ENCODE measurements around the gene ALDH16A1. TPM values are rescaled to one million over a fixed set of nuclear protein-coding genes. Genes with fewer than 3 reads are reported as not detected.

ALDH16A1 gene
- total RNA-seq, 1 donor from 2014 or later, result 14.7 TPM

DNA sequence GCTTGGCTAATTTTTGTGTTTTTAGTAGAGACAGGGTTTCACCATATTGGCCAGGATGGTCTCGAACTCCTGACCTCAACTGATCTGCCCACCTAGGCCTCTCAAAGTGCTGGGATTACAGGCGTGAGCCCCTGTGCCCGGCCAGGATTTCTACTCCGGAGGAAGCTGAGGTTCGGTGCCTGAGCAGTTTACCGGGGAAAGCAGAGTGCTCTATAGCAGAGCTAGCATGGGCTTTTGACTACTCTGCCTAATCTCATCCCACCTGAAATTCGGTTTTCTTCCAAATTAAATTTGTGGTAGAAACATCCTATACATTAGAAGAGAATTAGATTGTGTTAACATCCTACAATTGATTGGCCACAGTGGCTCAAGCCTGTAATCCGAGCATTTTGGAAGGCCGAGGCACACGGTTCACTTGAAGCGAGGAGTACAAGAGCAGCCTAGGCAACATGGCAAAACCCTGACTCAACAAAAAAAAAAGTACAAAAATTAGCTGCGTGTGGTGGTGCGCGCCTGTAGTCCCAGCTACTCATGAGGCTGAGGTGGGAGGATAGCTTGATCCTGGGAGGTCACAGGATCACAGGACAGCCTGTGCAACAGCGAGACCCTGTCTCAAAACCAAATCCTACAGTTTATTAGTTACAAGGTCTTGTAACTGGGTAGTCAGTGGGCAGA lies 36.0 kb downstream of the ALDH16A1 start:
- peak overlapping the region; percentile 98 for H3K27ac Mint-ChIP-seq
- peaks cover 26% of the 10 kb centered on the region for H3K4me1 Mint-ChIP-seq
- peaks cover 9% of the 10 kb centered on the region for H3K27me3 Mint-ChIP-seq (ENCODE audit: insufficient read depth, low read depth)
- H3K4me3 ChIP-seq, result peak overlapping the region; percentile 97
- peaks cover 33% of the 10 kb centered on the region for H3K36me3 Mint-ChIP-seq
- TF ChIP-seq, protein P1, sequence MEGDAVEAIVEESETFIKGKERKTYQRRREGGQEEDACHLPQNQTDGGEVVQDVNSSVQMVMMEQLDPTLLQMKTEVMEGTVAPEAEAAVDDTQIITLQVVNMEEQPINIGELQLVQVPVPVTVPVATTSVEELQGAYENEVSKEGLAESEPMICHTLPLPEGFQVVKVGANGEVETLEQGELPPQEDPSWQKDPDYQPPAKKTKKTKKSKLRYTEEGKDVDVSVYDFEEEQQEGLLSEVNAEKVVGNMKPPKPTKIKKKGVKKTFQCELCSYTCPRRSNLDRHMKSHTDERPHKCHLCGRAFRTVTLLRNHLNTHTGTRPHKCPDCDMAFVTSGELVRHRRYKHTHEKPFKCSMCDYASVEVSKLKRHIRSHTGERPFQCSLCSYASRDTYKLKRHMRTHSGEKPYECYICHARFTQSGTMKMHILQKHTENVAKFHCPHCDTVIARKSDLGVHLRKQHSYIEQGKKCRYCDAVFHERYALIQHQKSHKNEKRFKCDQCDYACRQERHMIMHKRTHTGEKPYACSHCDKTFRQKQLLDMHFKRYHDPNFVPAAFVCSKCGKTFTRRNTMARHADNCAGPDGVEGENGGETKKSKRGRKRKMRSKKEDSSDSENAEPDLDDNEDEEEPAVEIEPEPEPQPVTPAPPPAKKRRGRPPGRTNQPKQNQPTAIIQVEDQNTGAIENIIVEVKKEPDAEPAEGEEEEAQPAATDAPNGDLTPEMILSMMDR (IDR thresholded peaks at IDR 0.05), result no peak
- TF ChIP-seq EZH2 (IDR thresholded peaks at IDR 0.05), result no peak
- no peak for TF ChIP-seq EZH2phosphoT487 (IDR thresholded peaks at IDR 0.05)
- H3K27ac ChIP-seq, result peak overlapping the region; percentile 87
- peaks cover 4% of the 10 kb centered on the region for H3K36me3 ChIP-seq
- H3K9ac ChIP-seq, result peak overlapping the region; percentile 99
- peaks cover 37% of the 10 kb centered on the region for H3K79me2 ChIP-seq (ENCODE audit: low read depth)
- H3F3A ChIP-seq (ENCODE audit: low read depth), result peaks cover 71% of the 10 kb centered on the region
- H2AFZ ChIP-seq (replicated peaks), result no peak overlapping the region
- peak; percentile 16 for DNase-seq (ENCODE audit: low spot score)
- H4K20me1 ChIP-seq (ENCODE audit: low read depth), result peaks cover 42% of the 10 kb centered on the region
- H3K4me1 ChIP-seq, result peaks cover 9% of the 10 kb centered on the region
- no peaks in the 10 kb centered on the region for H3K9me3 Mint-ChIP-seq
- H3K9me3 ChIP-seq (ENCODE audit: low read depth), result no peaks in the 10 kb centered on the region
- no peaks in the 10 kb centered on the region for H3K27me3 ChIP-seq
- peak overlapping the region; percentile 98 for H3K4me3 Mint-ChIP-seq
- H3K4me2 ChIP-seq, result peak overlapping the region; percentile 99

DNA sequence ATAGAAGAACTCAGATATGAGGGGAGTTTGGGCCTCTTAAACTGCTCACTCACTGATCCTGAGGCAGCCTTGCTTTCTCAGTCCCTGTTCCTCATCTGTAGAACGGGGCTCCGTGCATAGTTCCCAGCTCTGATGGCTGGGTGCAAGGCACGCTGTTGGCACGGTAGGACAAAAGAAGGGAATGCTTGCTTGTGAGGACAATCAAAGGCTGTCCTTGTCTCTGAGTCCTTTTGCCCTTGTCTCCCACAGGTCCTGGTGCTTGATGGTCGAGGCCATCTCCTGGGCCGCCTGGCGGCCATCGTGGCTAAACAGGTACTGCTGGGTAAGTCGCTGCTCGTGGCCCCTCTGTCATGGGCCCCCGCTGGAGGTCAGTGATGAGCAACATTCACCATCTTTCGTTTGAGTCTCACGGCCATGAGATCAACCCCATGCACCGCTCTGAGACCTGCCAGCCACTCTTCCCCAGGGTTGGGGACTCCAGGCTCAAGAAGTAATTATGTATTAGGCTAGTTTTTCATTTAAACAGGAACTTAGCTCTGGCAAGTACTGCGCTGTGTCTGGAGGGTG lies 36.7 kb downstream of the ALDH16A1 start:
- Histone ChIP-seq H3K9me3 (ENCODE audit: low read depth) (no peaks in the 10 kb centered on the region), H3K4me2 (peak overlapping the region; percentile 99), H3K27ac (peak overlapping the region; percentile 87), H3K4me3 (peak overlapping the region; percentile 97), H4K20me1 (ENCODE audit: low read depth) (peaks cover 42% of the 10 kb centered on the region), H3K4me1 (peaks cover 9% of the 10 kb centered on the region), H3K36me3 (peaks cover 4% of the 10 kb centered on the region), H2AFZ (replicated peaks) (no peak overlapping the region), H3F3A (ENCODE audit: low read depth) (peaks cover 76% of the 10 kb centered on the region), H3K27me3 (no peaks in the 10 kb centered on the region), H3K79me2 (ENCODE audit: low read depth) (peaks cover 37% of the 10 kb centered on the region), H3K9ac (no peak overlapping the region)
- Mint-ChIP-seq H3K27me3 (ENCODE audit: insufficient read depth, low read depth) (peaks cover 9% of the 10 kb centered on the region), H3K27ac (peak overlapping the region; percentile 98), H3K36me3 (peaks cover 33% of the 10 kb centered on the region), H3K9me3 (no peaks in the 10 kb centered on the region), H3K4me1 (peaks cover 26% of the 10 kb centered on the region), H3K4me3 (peak overlapping the region; percentile 98)
- peak; percentile 2 for DNase-seq (ENCODE audit: low spot score)
- TF ChIP-seq EZH2phosphoT487 (IDR thresholded peaks at IDR 0.05) (no peak), EZH2 (IDR thresholded peaks at IDR 0.05) (no peak)
- TF ChIP-seq, protein P1 (IDR thresholded peaks at IDR 0.05), result no peak

DNA sequence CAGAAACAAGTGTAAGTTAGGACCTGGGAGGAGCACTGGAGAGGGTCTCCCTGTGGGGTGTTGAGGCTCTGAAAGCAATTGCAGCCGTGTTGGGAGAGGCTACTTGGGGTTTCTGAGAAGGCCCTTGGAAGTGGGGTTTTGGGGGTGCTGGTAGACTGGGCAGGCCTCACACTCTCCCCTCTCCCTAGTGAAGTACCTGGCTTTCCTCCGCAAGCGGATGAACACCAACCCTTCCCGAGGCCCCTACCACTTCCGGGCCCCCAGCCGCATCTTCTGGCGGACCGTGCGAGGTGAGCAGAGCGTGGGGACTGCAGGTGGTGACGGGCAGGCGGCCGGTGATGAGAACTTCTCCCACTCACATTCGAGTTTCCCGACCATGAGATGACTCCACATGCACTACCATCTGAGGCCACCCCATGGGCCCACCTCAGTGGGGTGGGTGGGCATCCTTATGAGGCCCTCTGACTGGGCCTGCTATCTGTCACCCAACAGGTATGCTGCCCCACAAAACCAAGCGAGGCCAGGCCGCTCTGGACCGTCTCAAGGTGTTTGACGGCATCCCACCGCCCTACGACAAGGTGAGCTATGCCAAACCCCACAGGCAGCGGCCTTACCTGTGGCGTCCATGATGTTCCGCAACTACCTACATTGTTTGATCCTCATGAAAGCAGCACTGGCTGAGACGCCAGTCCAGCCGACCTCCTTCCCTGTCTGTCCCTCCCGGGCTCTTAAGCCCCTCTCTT lies 37.4 kb downstream of the ALDH16A1 start:
- Histone ChIP-seq H4K20me1 (ENCODE audit: low read depth) (peaks cover 42% of the 10 kb centered on the region), H3F3A (ENCODE audit: low read depth) (peaks cover 83% of the 10 kb centered on the region), H3K79me2 (ENCODE audit: low read depth) (peaks cover 37% of the 10 kb centered on the region), H3K4me1 (peaks cover 9% of the 10 kb centered on the region), H3K4me2 (no peak overlapping the region), H3K27ac (peak overlapping the region; percentile 87), H3K9me3 (ENCODE audit: low read depth) (no peaks in the 10 kb centered on the region), H2AFZ (replicated peaks) (no peak overlapping the region), H3K27me3 (no peaks in the 10 kb centered on the region), H3K36me3 (peaks cover 4% of the 10 kb centered on the region), H3K9ac (no peak overlapping the region), H3K4me3 (no peak overlapping the region)
- no peak for DNase-seq (ENCODE audit: low spot score)
- peaks cover 30% of the 10 kb centered on the region for H3K4me1 Mint-ChIP-seq
- peaks cover 8% of the 10 kb centered on the region for H3K27me3 Mint-ChIP-seq (ENCODE audit: insufficient read depth, low read depth)
- TF ChIP-seq EZH2phosphoT487 (IDR thresholded peaks at IDR 0.05), result no peak
- TF ChIP-seq EZH2 (IDR thresholded peaks at IDR 0.05), result no peak
- TF ChIP-seq, protein P1 (IDR thresholded peaks at IDR 0.05), result no peak
- H3K4me3 Mint-ChIP-seq, result peak overlapping the region; percentile 98
- H3K9me3 Mint-ChIP-seq, result no peaks in the 10 kb centered on the region
- H3K36me3 Mint-ChIP-seq, result peaks cover 33% of the 10 kb centered on the region
- no peak overlapping the region for H3K27ac Mint-ChIP-seq

Data from neural progenitor cell (in vitro differentiated cells).